Astrocyte of the spinal cord (primary cell): ENCODE measurements around the gene TTBK2.

Experiments
- DNase-seq: peaks from one replicate; pipeline ENCODE4 v3.0.0; 2011; ENCODE audit warnings: low read depth, low spot score
- H3K4me3 ChIP-seq: 2 replicates; pipeline ENCODE4 v1.5.1; 2011; ENCODE audit warnings: low read depth, mild to moderate bottlenecking, low read length, moderate library complexity
- CTCF ChIP-seq: IDR thresholded peaks from 2 replicates; pipeline ENCODE4 v1.5.1; 2012; ENCODE audit warnings: low read depth, mild to moderate bottlenecking, low read length, inconsistent platforms
- in situ Hi-C: cut with HindIII; loops from 2 replicates; pipeline ENCODE4 v1.10.0; 2017; ENCODE audit warnings: low sequenced_read_pairs

Gene TTBK2

GRCh38 chr15:42796955-42797782 is 123.4 kb downstream of the TTBK2 start:
- peak; percentile 19 for DNase-seq
- in situ Hi-C loops = no loop called here
- no peak for TF ChIP-seq CTCF
- no peak overlapping the region for H3K4me3 ChIP-seq

GRCh38 chr15:42788725-42789124 is 131.9 kb downstream of the TTBK2 start:
- H3K4me3 ChIP-seq = no peak overlapping the region
- in situ Hi-C loops = no loop called here
- DNase-seq = no peak
- no peak for TF ChIP-seq CTCF

GRCh38 chr15:42786978-42787377 is 133.6 kb downstream of the TTBK2 start:
- in situ Hi-C loops = no loop called here
- no peak for DNase-seq
- TF ChIP-seq CTCF = no peak
- no peak overlapping the region for H3K4me3 ChIP-seq

- in situ Hi-C loops = no loop called here
- no peak overlapping the region for H3K4me3 ChIP-seq
- TF ChIP-seq CTCF = no peak
- no peak for DNase-seq
Observed at GRCh38 chr15:42785569-42785968, 135.0 kb downstream of the TTBK2 start.

- DNase-seq = no peak
- in situ Hi-C loops = no loop called here
- H3K4me3 ChIP-seq = no peak overlapping the region
- no peak for TF ChIP-seq CTCF
Observed at GRCh38 chr15:42784705-42785104, 135.9 kb downstream of the TTBK2 start.

- no peak overlapping the region for H3K4me3 ChIP-seq
- no peak for TF ChIP-seq CTCF
- in situ Hi-C loops = no loop called here
- no peak for DNase-seq
Observed at GRCh38 chr15:42782716-42783115, 137.9 kb downstream of the TTBK2 start.
